Karpas-422 (cell line): ENCODE measurements around the gene CTR9. TPM values are rescaled to one million over a fixed set of nuclear protein-coding genes. Genes with fewer than 3 reads are reported as not detected.

Experiments used
- DNase-seq: peaks from one replicate; pipeline ENCODE4 v3.0.0-alpha.2; 2015
- H2AFZ ChIP-seq: fragments of 200-600 bp; sonication (generic); 2 replicates; pipeline ENCODE4 v1.6.1; 2014; ENCODE audit warnings: antibody characterized with exemption, low read length, mixed read lengths
- H3K27ac ChIP-seq: fragments of 200-600 bp; sonication (generic); 2 replicates; pipeline ENCODE4 v1.5.1; 2014; ENCODE audit warnings: mild to moderate bottlenecking, low read length, moderate library complexity
- H3K27me3 ChIP-seq: fragments of 200-600 bp; sonication (generic); 2 replicates; pipeline ENCODE4 v1.6.1; 2014; ENCODE audit warnings: low read length, mixed read lengths
- H3K36me3 ChIP-seq: fragments of 200-600 bp; sonication (generic); 2 replicates; pipeline ENCODE4 v1.6.1; 2014; ENCODE audit warnings: low read length, mixed read lengths; ENCODE audit not compliant: insufficient read depth
- H3K4me1 ChIP-seq: fragments of 200-600 bp; sonication (generic); 2 replicates; pipeline ENCODE4 v1.6.1; 2014; ENCODE audit warnings: mild to moderate bottlenecking, low read length, mixed read lengths
- H3K4me2 ChIP-seq: fragments of 200-600 bp; sonication (generic); 2 replicates; pipeline ENCODE4 v1.6.1; 2014; ENCODE audit warnings: low read length, low read depth, mild to moderate bottlenecking; ENCODE audit not compliant: poor library complexity, severe bottlenecking
- H3K4me3 ChIP-seq: fragments of 200-600 bp; sonication (generic); 2 replicates; pipeline ENCODE4 v1.5.1; 2014; ENCODE audit warnings: mild to moderate bottlenecking, antibody characterized with exemption, low read length, mixed read lengths
- H3K79me2 ChIP-seq: fragments of 200-600 bp; sonication (generic); 2 replicates; pipeline ENCODE4 v1.6.1; 2014; ENCODE audit warnings: mild to moderate bottlenecking, low read length, mixed read lengths
- H3K9ac ChIP-seq: fragments of 200-600 bp; sonication (generic); 2 replicates; pipeline ENCODE4 v1.6.0; 2014; ENCODE audit warnings: low read length
- H3K9me2 ChIP-seq: fragments of 200-600 bp; sonication (generic), shearing (Covaris generic); replicated peaks from 2 replicates; pipeline ENCODE4 v1.6.0; 2014; ENCODE audit warnings: mild to moderate bottlenecking, low read length, moderate library complexity; ENCODE audit not compliant: insufficient read depth
- H3K9me3 ChIP-seq: fragments of 300-700, 200-600 bp; sonication (generic); 2 replicates; pipeline ENCODE4 v1.6.1; 2014; ENCODE audit warnings: low read length, mixed read lengths
- H4K20me1 ChIP-seq: fragments of 200-600 bp; sonication (generic); 2 replicates; pipeline ENCODE4 v1.6.1; 2014; ENCODE audit warnings: mild to moderate bottlenecking, antibody characterized with exemption, low read length, low read depth; ENCODE audit not compliant: insufficient read depth
- total RNA-seq: library from RNA; depleted of rRNA; stranded (reverse); fragments of >200 nt; shearing (Covaris generic); gene quantifications from 2 replicates; pipeline ENCODE4 v1.2.3, GENCODE V29; 2014; ENCODE audit warnings: low replicate concordance

CTR9 gene
- total RNA-seq, 1 experiment from 2014 or later: 39.9 TPM

- no peak overlapping the region for H3K4me2 ChIP-seq
- no peak overlapping the region for H3K9ac ChIP-seq
- DNase-seq: no peak
- H3K27me3 ChIP-seq: no peaks in the 10 kb centered on the region
- H3K4me1 ChIP-seq: peaks cover 5% of the 10 kb centered on the region
- H3K27ac ChIP-seq: no peak overlapping the region
- H3K79me2 ChIP-seq: no peaks in the 10 kb centered on the region
- no peaks in the 10 kb centered on the region for H4K20me1 ChIP-seq
- H3K9me3 ChIP-seq: no peaks in the 10 kb centered on the region
- H3K4me3 ChIP-seq: no peak overlapping the region
- H3K36me3 ChIP-seq: no peaks in the 10 kb centered on the region
- H2AFZ ChIP-seq: no peak overlapping the region
- H3K9me2 ChIP-seq: no peaks in the 10 kb centered on the region
These were observed 19.9 kb upstream of the CTR9 start for GRCh38 chr11:10731064-10731680.

GRCh38 chr11:10735481-10736475 lies 15.3 kb upstream of the CTR9 start:
- H3K9me2 ChIP-seq: no peaks in the 10 kb centered on the region
- peak overlapping the region; percentile 39 for H3K9ac ChIP-seq
- peaks cover 5% of the 10 kb centered on the region for H3K4me1 ChIP-seq
- no peaks in the 10 kb centered on the region for H3K9me3 ChIP-seq
- H3K4me3 ChIP-seq: peak overlapping the region; percentile 39; the same call in 1 of the 2 replicates
- peak overlapping the region; percentile 67; the same call in 1 of the 2 replicates for H2AFZ ChIP-seq
- no peak overlapping the region for H3K27ac ChIP-seq
- peak overlapping the region; percentile 57 for H3K4me2 ChIP-seq
- H4K20me1 ChIP-seq: no peaks in the 10 kb centered on the region
- DNase-seq: peak; percentile 95
- H3K36me3 ChIP-seq: no peaks in the 10 kb centered on the region
- H3K27me3 ChIP-seq: no peaks in the 10 kb centered on the region
- no peaks in the 10 kb centered on the region for H3K79me2 ChIP-seq

- Histone ChIP-seq H3K9me2 (no peaks in the 10 kb centered on the region), H3K79me2 (no peaks in the 10 kb centered on the region), H3K27ac (no peak overlapping the region), H2AFZ (no peak overlapping the region), H4K20me1 (no peaks in the 10 kb centered on the region), H3K4me3 (no peak overlapping the region), H3K4me1 (no peaks in the 10 kb centered on the region), H3K36me3 (no peaks in the 10 kb centered on the region), H3K9ac (no peak overlapping the region), H3K27me3 (no peaks in the 10 kb centered on the region), H3K4me2 (no peak overlapping the region), H3K9me3 (no peaks in the 10 kb centered on the region)
- no peak for DNase-seq
These were observed 8.4 kb upstream of the CTR9 start for GRCh38 chr11:10742460-10743208.

GRCh38 chr11:10743354-10744000 lies 7.6 kb upstream of the CTR9 start:
- no peak overlapping the region for H3K4me2 ChIP-seq
- no peaks in the 10 kb centered on the region for H3K4me1 ChIP-seq
- H3K79me2 ChIP-seq: no peaks in the 10 kb centered on the region
- H3K27ac ChIP-seq: no peak overlapping the region
- no peaks in the 10 kb centered on the region for H3K27me3 ChIP-seq
- H3K9me3 ChIP-seq: no peaks in the 10 kb centered on the region
- H2AFZ ChIP-seq: no peak overlapping the region
- H3K9me2 ChIP-seq: no peaks in the 10 kb centered on the region
- DNase-seq: no peak
- H3K36me3 ChIP-seq: no peaks in the 10 kb centered on the region
- no peak overlapping the region for H3K9ac ChIP-seq
- no peak overlapping the region for H3K4me3 ChIP-seq
- H4K20me1 ChIP-seq: no peaks in the 10 kb centered on the region

- Histone ChIP-seq H3K79me2 (no peaks in the 10 kb centered on the region), H4K20me1 (no peaks in the 10 kb centered on the region), H2AFZ (no peak overlapping the region), H3K4me2 (no peak overlapping the region), H3K27ac (no peak overlapping the region), H3K9me3 (no peaks in the 10 kb centered on the region), H3K36me3 (no peaks in the 10 kb centered on the region), H3K9ac (no peak overlapping the region), H3K27me3 (no peaks in the 10 kb centered on the region), H3K4me3 (no peak overlapping the region), H3K4me1 (no peaks in the 10 kb centered on the region), H3K9me2 (no peaks in the 10 kb centered on the region)
- DNase-seq: no peak
These were observed 6.8 kb upstream of the CTR9 start for GRCh38 chr11:10744206-10744605.

GRCh38 chr11:10746871-10747270 lies 4.2 kb upstream of the CTR9 start:
- Histone ChIP-seq H2AFZ (no peak overlapping the region), H3K79me2 (peaks cover 7% of the 10 kb centered on the region), H3K4me3 (no peak overlapping the region), H3K4me2 (no peak overlapping the region), H3K4me1 (peaks cover 6% of the 10 kb centered on the region), H3K9ac (no peak overlapping the region), H3K9me3 (no peaks in the 10 kb centered on the region), H3K27ac (no peak overlapping the region), H3K27me3 (no peaks in the 10 kb centered on the region), H3K36me3 (no peaks in the 10 kb centered on the region), H4K20me1 (no peaks in the 10 kb centered on the region), H3K9me2 (no peaks in the 10 kb centered on the region)
- DNase-seq: no peak

- H2AFZ ChIP-seq: peak overlapping the region; percentile 66; the same call in 1 of the 2 replicates
- no peaks in the 10 kb centered on the region for H4K20me1 ChIP-seq
- peaks cover 14% of the 10 kb centered on the region for H3K4me1 ChIP-seq
- DNase-seq: no peak
- no peak overlapping the region for H3K9ac ChIP-seq
- peaks cover 16% of the 10 kb centered on the region for H3K79me2 ChIP-seq
- H3K27me3 ChIP-seq: no peaks in the 10 kb centered on the region
- no peaks in the 10 kb centered on the region for H3K9me3 ChIP-seq
- no peak overlapping the region for H3K4me3 ChIP-seq
- H3K27ac ChIP-seq: no peak overlapping the region
- H3K4me2 ChIP-seq: no peak overlapping the region
- no peaks in the 10 kb centered on the region for H3K36me3 ChIP-seq
- H3K9me2 ChIP-seq: no peaks in the 10 kb centered on the region
These were observed 3.3 kb upstream of the CTR9 start for GRCh38 chr11:10747733-10748132.
